Sigmoid colon (tissue), 7 donors: ENCODE results near the gene FMO5. TPM values are rescaled to one million over a fixed set of nuclear protein-coding genes. Genes with fewer than 3 reads are reported as not detected.
"Not testable (repeated sequence)": the region's sequence is repeated elsewhere in the genome, so short reads cannot be mapped to it uniquely, and the experiment has no call there.

Experiments
- DNase-seq: peaks from one replicate; pipeline ENCODE4 v3.0.0-alpha.2; 2019
- H3K27ac ChIP-seq, 4 donors: fragments of 200-600 bp; sonication (generic); one replicate each; pipeline ENCODE4 v1.5.1; 2016 to 2019; ENCODE audit warnings: mild to moderate bottlenecking in 1 of 4
- H3K27me3 ChIP-seq, 3 donors: fragments of 200-600 bp; sonication (generic); one replicate each; pipeline ENCODE4 v1.5.1; 2019; ENCODE audit warnings: mild to moderate bottlenecking in 1 of 3
- H3K36me3 ChIP-seq, 4 donors: fragments of 200-600 bp; sonication (generic); one replicate each; pipeline ENCODE4 v1.5.1; 2016 to 2019
- H3K4me1 ChIP-seq, 4 donors: fragments of 200-600 bp; sonication (generic); one replicate each; pipeline ENCODE4 v1.5.1; 2017 to 2019
- H3K4me3 ChIP-seq, 4 donors: fragments of 200-600 bp; sonication (generic); one replicate each; pipeline ENCODE4 v1.5.1; 2017 to 2019; ENCODE audit warnings: mild to moderate bottlenecking in 2 of 4, moderate library complexity in 1 of 4
- H3K9me3 ChIP-seq, 4 donors: fragments of 200-600 bp in 3 of 4; sonication (generic) in 3 of 4; one replicate each; pipeline versions ENCODE4 v1.5.1 to v1.6.1; 2013 to 2019
- CTCF ChIP-seq, 4 experiments: fragments of 450-650 bp in 3 of 4; fragments of 200-600 bp in 1 of 4; IDR thresholded peaks; one replicate each; pipeline ENCODE4 v1.5.1; 2016 to 2019; ENCODE audit warnings: antibody characterized with exemption in 4 of 4, mild to moderate bottlenecking in 3 of 4, moderate library complexity in 2 of 4
- EP300 ChIP-seq, 4 donors: sonication (generic); formaldehyde crosslinking; IDR thresholded peaks; one replicate each; pipeline ENCODE4 v1.6.1; 2017; ENCODE audit warnings: antibody characterized with exemption in 4 of 4
- POLR2A ChIP-seq, 2 donors: fragments of 450-650 bp; IDR thresholded peaks; one replicate each; pipeline ENCODE4 v1.6.1; 2016; ENCODE audit warnings: antibody characterized with exemption in 2 of 2, mild to moderate bottlenecking in 2 of 2, moderate library complexity in 2 of 2
- POLR2AphosphoS5 ChIP-seq, 4 donors: sonication (generic); formaldehyde crosslinking; IDR thresholded peaks; one replicate each; pipeline ENCODE4 v1.6.1; 2017; ENCODE audit warnings: antibody characterized with exemption in 4 of 4
- WGBS, 2 donors: extraction: QIAGEN DNeasy Blood & Tissue Kit; methylation state at CpG; one replicate each; pipeline ENCODE4 v1.1.7; 2013; 5-methylcytosine and 5-hydroxymethylcytosine counted together
- intact Hi-C: fragments of 100-400 bp; cut with DNase I; formaldehyde crosslinking; loops from one replicate; pipeline ENCODE4 v1.15.1; 2023
- polyA plus RNA-seq, 3 donors: library from polyadenylated mRNA; stranded (reverse); fragments of 200-250 nt; gene quantifications; one replicate each; pipeline ENCODE4 v1.2.3, GENCODE V29; 2013
- total RNA-seq, 4 donors: library from RNA; depleted of rRNA; stranded (reverse); fragments of >200 nt; gene quantifications; one replicate each; pipeline ENCODE4 v1.1.0, GENCODE V29; 2016
- donor health status: healthy with polysubstance abuse.
- donor health status: Bipolar disorder and iron deficiency.
- donor health status: healthy.

The FMO5 gene
- total and polyA plus RNA-seq, 7 donors, result 1.9 to 48.8 (median 7.1) TPM

GRCh38 chr1:147236959-147237791 is 12.0 kb upstream of the FMO5 start:
- TF ChIP-seq EP300 (IDR thresholded peaks at IDR 0.05) (no peak), POLR2A (IDR thresholded peaks at IDR 0.05) (no peak), POLR2AphosphoS5 (IDR thresholded peaks at IDR 0.05) (no peak), CTCF (IDR thresholded peaks at IDR 0.05) (no peak)
- H3K27me3 ChIP-seq, result no peaks in the 10 kb centered on the region
- DNase-seq, result no peak
- no peak overlapping the region for H3K27ac ChIP-seq
- H3K9me3 ChIP-seq, result no peaks in the 10 kb centered on the region
- intact Hi-C loops, result no loop called here
- 14 to 55% methylated on average over 3 of the region's 3 CpGs for WGBS, 2 donors
- no peak overlapping the region for H3K4me3 ChIP-seq
- H3K36me3 ChIP-seq, result no peaks in the 10 kb centered on the region
- peaks cover 0 to 3% (median 0%) of the 10 kb centered on the region in 4 donors for H3K4me1 ChIP-seq

GRCh38 chr1:147236448-147236847 is 11.3 kb upstream of the FMO5 start:
- Histone ChIP-seq H3K9me3 (no peaks in the 10 kb centered on the region), H3K4me3 (no peak overlapping the region), H3K36me3 (no peaks in the 10 kb centered on the region), H3K4me1 (no peaks in the 10 kb centered on the region), H3K27ac (no peak overlapping the region), H3K27me3 (no peaks in the 10 kb centered on the region)
- TF ChIP-seq CTCF (IDR thresholded peaks at IDR 0.05) (no peak), EP300 (IDR thresholded peaks at IDR 0.05) (no peak), POLR2A (IDR thresholded peaks at IDR 0.05) (no peak), POLR2AphosphoS5 (IDR thresholded peaks at IDR 0.05) (no peak)
- intact Hi-C loops, result no loop called here
- WGBS, 2 donors, result 48 to 93% methylated on average over 2 of the region's 2 CpGs
- no peak for DNase-seq

DNA sequence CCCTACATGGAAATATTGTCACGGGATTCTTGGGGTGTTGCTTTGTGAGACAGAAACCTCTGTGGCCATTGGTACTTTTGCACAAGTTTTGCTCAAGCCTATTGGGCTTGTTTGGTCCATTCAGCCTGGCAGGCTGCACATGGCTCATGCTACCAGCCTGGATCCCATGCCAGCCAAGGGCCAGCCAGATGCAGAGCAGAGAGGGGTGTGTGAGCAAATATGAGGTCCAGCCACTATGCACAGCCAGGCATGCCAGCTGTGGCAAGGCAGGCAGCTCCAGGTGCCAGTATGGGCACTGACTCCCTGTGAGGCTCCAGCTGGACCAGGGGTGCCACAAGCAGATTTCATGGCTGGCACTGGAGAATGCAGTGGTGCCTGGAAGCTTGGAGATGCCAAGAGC is 10.7 kb upstream of the FMO5 start:
- no peaks in the 10 kb centered on the region for H3K27me3 ChIP-seq
- no peaks in the 10 kb centered on the region for H3K9me3 ChIP-seq
- WGBS, 2 donors, result 95 to 97% methylated on average over 1 of the region's 1 CpG
- H3K4me1 ChIP-seq, result no peaks in the 10 kb centered on the region
- H3K27ac ChIP-seq, result no peak overlapping the region
- H3K4me3 ChIP-seq, result no peak overlapping the region
- no peaks in the 10 kb centered on the region for H3K36me3 ChIP-seq
- intact Hi-C loops, result no loop called here
- DNase-seq, result no peak
- TF ChIP-seq POLR2AphosphoS5 (IDR thresholded peaks at IDR 0.05) (no peak), CTCF (IDR thresholded peaks at IDR 0.05) (no peak)

DNA sequence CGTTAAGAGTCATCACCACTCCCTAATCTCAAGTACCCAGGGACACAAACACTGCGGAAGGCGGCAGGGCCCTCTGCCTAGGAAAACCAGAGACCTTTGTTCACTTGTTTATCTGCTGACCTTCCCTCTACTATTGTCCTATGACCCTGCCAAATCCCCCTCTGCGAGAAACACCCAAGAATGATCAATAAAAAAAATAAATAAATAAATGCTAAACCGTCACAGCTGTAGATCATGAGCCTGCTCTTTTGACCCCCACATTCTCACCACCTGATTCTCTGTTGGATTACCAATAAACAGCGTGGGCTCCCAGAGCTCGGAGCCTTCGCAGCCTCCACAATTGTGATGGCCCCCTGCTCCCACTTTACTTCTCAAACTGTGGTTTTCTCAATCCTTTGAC is 8.8 kb upstream of the FMO5 start:
- DNase-seq, H3K36me3 ChIP-seq, H3K4me3 ChIP-seq, H3K27ac ChIP-seq, H3K9me3 ChIP-seq, H3K27me3 ChIP-seq, intact Hi-C loops, H3K4me1 ChIP-seq: not testable (repeated sequence)
- 40 to 63% methylated on average over 8 of the region's 8 CpGs for WGBS, 2 donors

DNA sequence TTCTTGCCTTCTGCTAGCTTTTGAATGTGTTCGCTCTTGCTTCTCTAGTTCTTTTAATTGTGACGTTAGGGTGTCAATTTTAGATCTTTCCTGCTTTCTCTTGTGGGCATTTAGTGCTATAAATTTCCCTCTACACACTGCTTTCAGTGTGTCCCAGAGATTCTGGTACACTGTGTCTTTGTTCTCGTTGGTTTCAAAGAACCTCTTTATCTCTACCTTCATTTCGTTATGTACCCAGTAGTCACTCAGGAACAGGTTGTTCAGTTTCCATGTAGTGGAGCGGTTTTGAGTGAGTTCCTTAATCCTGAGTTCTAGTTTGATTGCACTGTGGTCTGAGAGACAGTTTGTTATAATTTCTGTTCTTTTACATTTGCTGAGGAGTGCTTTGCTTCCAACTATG is 5.9 kb upstream of the FMO5 start:
- H3K36me3 ChIP-seq, H3K9me3 ChIP-seq, H3K4me3 ChIP-seq, H3K27me3 ChIP-seq, intact Hi-C loops, DNase-seq, H3K27ac ChIP-seq, H3K4me1 ChIP-seq: not testable (repeated sequence)
- WGBS, 2 donors, result 87 to 88% methylated on average over 5 of the region's 5 CpGs
